G401.6 (cell line): ENCODE measurements around the gene AHDC1.

Source experiments
- FAIRE-seq: peaks from 2 replicates; lab custom pipeline; 2012; peaks lifted over from hg19 to GRCh38; lab: Jason Lieb, UNC

The AHDC1 gene

GRCh38 chr1:27576806-27577227 lies 27.1 kb downstream of the AHDC1 start:
- FAIRE-seq: no peak

- FAIRE-seq: no peak
Observed at GRCh38 chr1:27575840-27576331, 28.1 kb downstream of the AHDC1 start.

- FAIRE-seq: peak; percentile 74
Observed at GRCh38 chr1:27574871-27575831, 28.8 kb downstream of the AHDC1 start.

GRCh38 chr1:27574001-27574781 lies 29.8 kb downstream of the AHDC1 start:
- FAIRE-seq: no peak

GRCh38 chr1:27572679-27573426 lies 31.1 kb downstream of the AHDC1 start:
- no peak for FAIRE-seq

GRCh38 chr1:27572019-27572678 lies 31.8 kb downstream of the AHDC1 start:
- FAIRE-seq: no peak

- no peak for FAIRE-seq
Observed at GRCh38 chr1:27571439-27572018, 32.4 kb downstream of the AHDC1 start.

GRCh38 chr1:27570784-27571183 lies 33.2 kb downstream of the AHDC1 start:
- FAIRE-seq: no peak

GRCh38 chr1:27570356-27570755 lies 33.6 kb downstream of the AHDC1 start:
- no peak for FAIRE-seq

GRCh38 chr1:27569506-27570291 lies 34.2 kb downstream of the AHDC1 start:
- FAIRE-seq: peak; percentile 36

GRCh38 chr1:27569088-27569460 lies 34.9 kb downstream of the AHDC1 start:
- no peak for FAIRE-seq

GRCh38 chr1:27568300-27569087 lies 35.5 kb downstream of the AHDC1 start:
- peak; percentile 96 for FAIRE-seq

GRCh38 chr1:27567971-27568299 lies 36.0 kb downstream of the AHDC1 start:
- FAIRE-seq: no peak

- no peak for FAIRE-seq
Observed at GRCh38 chr1:27567146-27567526, 36.8 kb downstream of the AHDC1 start.

GRCh38 chr1:27566462-27567145 lies 37.3 kb downstream of the AHDC1 start:
- no peak for FAIRE-seq

GRCh38 chr1:27564710-27565649 lies 39.0 kb downstream of the AHDC1 start:
- FAIRE-seq: no peak

- FAIRE-seq: no peak
Observed at GRCh38 chr1:27563591-27564471, 40.1 kb downstream of the AHDC1 start.
